Activated CD8-positive, alpha-beta memory T cell treated with anti-CD3 and anti-CD28 coated beads, Interleukin-2, amount 50 U/mL, for 1 hour (primary cell): ENCODE measurements around the gene CDC42BPB.

Experiments used
- DNase-seq: peaks from one replicate; pipeline ENCODE4 v3.0.0-alpha.2; 2020; ENCODE audit errors: extremely low read depth

CDC42BPB gene

GRCh38 chr14:102993523-102993922 is 63.8 kb downstream of the CDC42BPB start:
- DNase-seq: no peak

GRCh38 chr14:102991376-102991775 is 66.0 kb downstream of the CDC42BPB start:
- DNase-seq: no peak

GRCh38 chr14:102988054-102988453 is 69.3 kb downstream of the CDC42BPB start:
- DNase-seq: no peak

- no peak for DNase-seq
Measured at GRCh38 chr14:102986810-102987579, 70.4 kb downstream of the CDC42BPB start.

GRCh38 chr14:102985665-102986064 is 71.7 kb downstream of the CDC42BPB start:
- no peak for DNase-seq

GRCh38 chr14:102984336-102985102 is 72.8 kb downstream of the CDC42BPB start:
- no peak for DNase-seq

- DNase-seq: no peak
Measured at GRCh38 chr14:102983496-102983895, 73.9 kb downstream of the CDC42BPB start.

GRCh38 chr14:102982852-102983470 is 74.4 kb downstream of the CDC42BPB start:
- no peak for DNase-seq

- no peak for DNase-seq
Measured at GRCh38 chr14:102980409-102980810, 76.9 kb downstream of the CDC42BPB start.

- no peak for DNase-seq
Measured at GRCh38 chr14:102979406-102979805, 77.9 kb downstream of the CDC42BPB start.

- no peak for DNase-seq
Measured at GRCh38 chr14:102977475-102977874, 79.9 kb downstream of the CDC42BPB start.

- DNase-seq: no peak
Measured at GRCh38 chr14:102975662-102976061, 81.7 kb downstream of the CDC42BPB start.

- DNase-seq: no peak
Measured at GRCh38 chr14:102973706-102974285, 83.6 kb downstream of the CDC42BPB start.

GRCh38 chr14:102971836-102972606 is 85.3 kb downstream of the CDC42BPB start:
- no peak for DNase-seq

GRCh38 chr14:102971314-102971713 is 86.0 kb downstream of the CDC42BPB start:
- DNase-seq: no peak

GRCh38 chr14:102970496-102970895 is 86.9 kb downstream of the CDC42BPB start:
- no peak for DNase-seq

- DNase-seq: no peak
Measured at GRCh38 chr14:102969901-102970300, 87.4 kb downstream of the CDC42BPB start.

GRCh38 chr14:102969060-102969791 is 88.1 kb downstream of the CDC42BPB start:
- DNase-seq: no peak

- DNase-seq: no peak
Measured at GRCh38 chr14:102968306-102968705, 89.0 kb downstream of the CDC42BPB start.

- DNase-seq: no peak
Measured at GRCh38 chr14:102967506-102967795, 89.9 kb downstream of the CDC42BPB start.
